ENCODE results near the gene CDC42SE2. TPM values are rescaled to one million over a fixed set of nuclear protein-coding genes. Genes with fewer than 3 reads are reported as not detected.

The CDC42SE2 gene
- total RNA-seq (90.7 TPM), polyA plus RNA-seq (ENCODE audit: insufficient read depth, low read depth, low replicate concordance) (24.8 TPM)
- long read RNA-seq, donor 1, partial matches to known transcripts = 20 of 29 reads
- long read RNA-seq, donor 1, other reads (novel, unspliced or antisense) = 9 of 29 reads
- long read RNA-seq, donor 2, partial matches to known transcripts = 22 of 23 reads
- long read RNA-seq, donor 2, other reads (novel, unspliced or antisense) = 0 of 23 reads
- long read RNA-seq, donor 3, partial matches to known transcripts = 57 of 67 reads
- long read RNA-seq, donor 3, other reads (novel, unspliced or antisense) = 7 of 67 reads
- long read RNA-seq, donor 4, full-length matches to known transcripts = 3 of 15 reads
- long read RNA-seq, donor 4, partial matches to known transcripts = 0 of 15 reads
- long read RNA-seq, donor 4, other reads (novel, unspliced or antisense) = 12 of 15 reads
- long read RNA-seq, donor 5 = 0 reads
- long read RNA-seq, donor 6, partial matches to known transcripts = 0 of 10 reads
- long read RNA-seq, donor 6, other reads (novel, unspliced or antisense) = 8 of 10 reads
- long read RNA-seq, donor 7, partial matches to known transcripts = 2 of 52 reads
- long read RNA-seq, donor 7, other reads (novel, unspliced or antisense) = 45 of 52 reads
- long read RNA-seq, donor 8, partial matches to known transcripts = 0 of 11 reads
- long read RNA-seq, donor 8, other reads (novel, unspliced or antisense) = 9 of 11 reads
- long read RNA-seq, donor 9, partial matches to known transcripts = 0 of 5 reads
- long read RNA-seq, donor 9, other reads (novel, unspliced or antisense) = 5 of 5 reads
- long read RNA-seq, donor 10, partial matches to known transcripts = 0 of 12 reads
- long read RNA-seq, donor 10, other reads (novel, unspliced or antisense) = 9 of 12 reads

GRCh38 chr5:131263648-131264450, at the start of gene CDC42SE2:
Gene CDC42SE2, plus strand, starts transcription at chr5:131264053. Its CDS starts 95,441 bp downstream, at chr5:131359494.
- TF ChIP-seq CTCF (IDR thresholded peaks at IDR 0.05; ENCODE audit: borderline replicate concordance, extremely low read depth, insufficient read depth) = no peak
- intact Hi-C loops (cut with DNase I) = no loop called here
- DNase-seq = peak; percentile 89 to 97 (median 94)
- Histone ChIP-seq H3K9ac (ENCODE audit: low read length in 3 of 3) (peak within 1 kb of the TSS; percentile 68 to 96 (median 92)), H3K9me3 (ENCODE audit: control insufficient read depth in 2 of 3, insufficient read depth in 1 of 3, low read length in 3 of 3) (no peaks in the 10 kb centered on the region), H3K27ac (ENCODE audit: low read depth in 2 of 2, low read length in 2 of 2) (peak within 1 kb of the TSS; percentile 88 to 93), H3K36me3 (ENCODE audit: control insufficient read depth in 2 of 3, insufficient read depth in 3 of 3, low read length in 3 of 3) (no peaks in the 10 kb centered on the region), H3K4me3 (ENCODE audit: low read length in 3 of 3) (peak within 1 kb of the TSS; percentile 85 to 95 (median 93)), H3K4me1 (ENCODE audit: control insufficient read depth in 2 of 3, insufficient read depth in 2 of 3, low read depth in 1 of 3, low read length in 3 of 3) (peaks cover 0 to 2% (median 0%) of the 10 kb centered on the region in 3 donors), H3K27me3 (ENCODE audit: control insufficient read depth, insufficient read depth, low read length) (no peaks in the 10 kb centered on the region)
- FAIRE-seq = no peak

GRCh38 chr5:131214609-131215227, 49.1 kb upstream of the CDC42SE2 start:
- H3K27ac ChIP-seq (ENCODE audit: low read depth in 2 of 2, low read length in 2 of 2) = no peak overlapping the region
- no peak for FAIRE-seq
- no peak for TF ChIP-seq CTCF (IDR thresholded peaks at IDR 0.05; ENCODE audit: borderline replicate concordance, extremely low read depth, insufficient read depth)

GRCh38 chr5:131217791-131218190, 46.1 kb upstream of the CDC42SE2 start:
- no peak overlapping the region for H3K9ac ChIP-seq (ENCODE audit: low read length in 3 of 3)
- no peaks in the 10 kb centered on the region for H3K9me3 ChIP-seq (ENCODE audit: control insufficient read depth in 2 of 3, insufficient read depth in 1 of 3, low read length in 3 of 3)
- TF ChIP-seq CTCF (IDR thresholded peaks at IDR 0.05; ENCODE audit: borderline replicate concordance, extremely low read depth, insufficient read depth) = no peak
- no peaks in the 10 kb centered on the region for H3K4me1 ChIP-seq (ENCODE audit: control insufficient read depth in 2 of 3, insufficient read depth in 2 of 3, low read depth in 1 of 3, low read length in 3 of 3)
- H3K27me3 ChIP-seq (ENCODE audit: control insufficient read depth, insufficient read depth, low read length) = no peaks in the 10 kb centered on the region
- H3K4me3 ChIP-seq (ENCODE audit: low read length in 3 of 3) = no peak overlapping the region
- no peak overlapping the region for H3K27ac ChIP-seq (ENCODE audit: low read depth in 2 of 2, low read length in 2 of 2)
- FAIRE-seq (no peak), DNase-seq (no peak)
- H3K36me3 ChIP-seq (ENCODE audit: control insufficient read depth in 2 of 3, insufficient read depth in 3 of 3, low read length in 3 of 3) = no peaks in the 10 kb centered on the region
- intact Hi-C loops (cut with DNase I) = no loop called here

More at GRCh38 chr5:131214609-131215227, 49.1 kb upstream of the CDC42SE2 start:
- H3K4me3 ChIP-seq (ENCODE audit: low read length in 3 of 3) = no peak overlapping the region
- H3K9me3 ChIP-seq (ENCODE audit: control insufficient read depth in 2 of 3, insufficient read depth in 1 of 3, low read length in 3 of 3) = no peaks in the 10 kb centered on the region
- intact Hi-C loops (cut with DNase I) = no loop called here
- no peaks in the 10 kb centered on the region for H3K36me3 ChIP-seq (ENCODE audit: control insufficient read depth in 2 of 3, insufficient read depth in 3 of 3, low read length in 3 of 3)
- DNase-seq = no peak
- H3K9ac ChIP-seq (ENCODE audit: low read length in 3 of 3) = no peak overlapping the region
- no peaks in the 10 kb centered on the region for H3K27me3 ChIP-seq (ENCODE audit: control insufficient read depth, insufficient read depth, low read length)
- H3K4me1 ChIP-seq (ENCODE audit: control insufficient read depth in 2 of 3, insufficient read depth in 2 of 3, low read depth in 1 of 3, low read length in 3 of 3) = no peaks in the 10 kb centered on the region

Measured in kidney (tissue), 22 donors.